ENCODE results near the gene LUM. TPM values are rescaled to one million over a fixed set of nuclear protein-coding genes. Genes with fewer than 3 reads are reported as not detected.

The LUM gene
- total RNA-seq, 1 donor from 2014 or later, result 33.9 TPM

DNA sequence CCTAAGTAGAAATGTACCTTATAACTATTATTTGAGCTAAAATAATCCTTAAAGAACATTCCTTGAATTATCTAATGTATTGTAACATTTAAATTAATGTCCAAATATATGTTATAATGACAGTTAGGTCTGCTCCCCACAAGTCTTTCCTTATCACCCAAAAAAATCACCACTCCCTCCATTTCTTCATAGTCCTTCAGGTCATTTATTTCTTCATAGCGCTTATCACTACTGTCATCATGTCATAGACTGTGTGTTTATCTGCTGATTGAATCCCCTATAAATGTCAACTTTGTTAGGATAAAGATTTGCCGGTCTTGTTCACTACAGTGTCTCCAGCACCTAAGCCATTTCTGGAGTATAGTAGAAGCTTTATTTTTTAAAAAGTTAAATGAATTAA, 12.0 kb downstream of the LUM start:
- H3K9me3 Mint-ChIP-seq, result peaks cover 2% of the 10 kb centered on the region
- DNase-seq (ENCODE audit: low read depth, low spot score), result no peak
- no peak overlapping the region for H3K27ac Mint-ChIP-seq (ENCODE audit: unreplicated experiment)
- H3K4me1 Mint-ChIP-seq, result no peaks in the 10 kb centered on the region
- TF ChIP-seq, protein P1, sequence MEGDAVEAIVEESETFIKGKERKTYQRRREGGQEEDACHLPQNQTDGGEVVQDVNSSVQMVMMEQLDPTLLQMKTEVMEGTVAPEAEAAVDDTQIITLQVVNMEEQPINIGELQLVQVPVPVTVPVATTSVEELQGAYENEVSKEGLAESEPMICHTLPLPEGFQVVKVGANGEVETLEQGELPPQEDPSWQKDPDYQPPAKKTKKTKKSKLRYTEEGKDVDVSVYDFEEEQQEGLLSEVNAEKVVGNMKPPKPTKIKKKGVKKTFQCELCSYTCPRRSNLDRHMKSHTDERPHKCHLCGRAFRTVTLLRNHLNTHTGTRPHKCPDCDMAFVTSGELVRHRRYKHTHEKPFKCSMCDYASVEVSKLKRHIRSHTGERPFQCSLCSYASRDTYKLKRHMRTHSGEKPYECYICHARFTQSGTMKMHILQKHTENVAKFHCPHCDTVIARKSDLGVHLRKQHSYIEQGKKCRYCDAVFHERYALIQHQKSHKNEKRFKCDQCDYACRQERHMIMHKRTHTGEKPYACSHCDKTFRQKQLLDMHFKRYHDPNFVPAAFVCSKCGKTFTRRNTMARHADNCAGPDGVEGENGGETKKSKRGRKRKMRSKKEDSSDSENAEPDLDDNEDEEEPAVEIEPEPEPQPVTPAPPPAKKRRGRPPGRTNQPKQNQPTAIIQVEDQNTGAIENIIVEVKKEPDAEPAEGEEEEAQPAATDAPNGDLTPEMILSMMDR (conservative IDR thresholded peaks at IDR 0.05), result no peak
- no peak overlapping the region for H3K4me3 Mint-ChIP-seq
- H3K27me3 Mint-ChIP-seq (ENCODE audit: low read depth), result no peaks in the 10 kb centered on the region
- no peaks in the 10 kb centered on the region for H3K36me3 Mint-ChIP-seq (ENCODE audit: low read depth)

DNA sequence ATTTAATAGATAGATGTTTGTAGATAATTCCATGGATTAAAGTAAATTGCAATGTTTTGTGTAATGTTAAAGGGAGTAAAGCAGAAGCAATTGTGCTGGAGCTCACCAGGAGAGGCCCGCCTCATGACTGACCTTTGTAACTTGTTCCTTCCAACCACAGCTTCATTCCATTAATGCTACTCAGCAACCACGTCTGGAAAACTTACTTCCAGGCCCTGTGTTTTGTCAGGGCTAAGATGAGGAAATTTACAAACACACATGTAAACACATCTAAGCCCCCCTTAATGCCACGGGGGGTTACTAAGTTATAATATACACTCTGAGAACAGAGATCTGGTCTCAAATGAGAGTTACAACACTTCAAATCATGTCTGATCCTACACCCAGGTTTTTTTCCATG, 12.4 kb downstream of the LUM start:
- TF ChIP-seq, protein P1 (conservative IDR thresholded peaks at IDR 0.05), result no peak
- H3K9me3 Mint-ChIP-seq, result peaks cover 4% of the 10 kb centered on the region
- H3K27me3 Mint-ChIP-seq (ENCODE audit: low read depth), result no peaks in the 10 kb centered on the region
- no peaks in the 10 kb centered on the region for H3K36me3 Mint-ChIP-seq (ENCODE audit: low read depth)
- H3K27ac Mint-ChIP-seq (ENCODE audit: unreplicated experiment), result no peak overlapping the region
- no peaks in the 10 kb centered on the region for H3K4me1 Mint-ChIP-seq
- no peak overlapping the region for H3K4me3 Mint-ChIP-seq
- no peak for DNase-seq (ENCODE audit: low read depth, low spot score)

DNA sequence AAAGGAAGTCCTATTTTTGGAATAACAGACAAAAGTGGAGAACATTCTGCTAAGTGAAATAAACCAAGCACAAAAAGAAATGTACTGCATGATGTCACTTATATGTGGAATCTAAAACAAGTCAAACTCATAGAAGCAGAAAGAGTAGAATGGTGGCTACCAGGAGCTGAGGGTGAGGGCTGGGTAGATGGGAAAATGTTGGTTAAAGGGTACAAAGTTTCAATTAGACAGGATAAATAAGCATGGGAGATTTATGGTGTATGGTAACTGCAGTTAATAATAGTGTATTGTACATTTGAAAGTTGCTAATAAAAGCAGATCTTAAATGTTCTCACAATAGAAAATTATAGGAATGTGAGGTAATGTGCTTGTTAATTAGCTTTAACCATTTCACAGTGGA, 12.8 kb downstream of the LUM start:
- TF ChIP-seq, protein P1 (conservative IDR thresholded peaks at IDR 0.05), result no peak
- DNase-seq (ENCODE audit: low read depth, low spot score), result no peak
- Mint-ChIP-seq H3K36me3 (ENCODE audit: low read depth) (no peaks in the 10 kb centered on the region), H3K4me3 (no peak overlapping the region), H3K9me3 (peaks cover 4% of the 10 kb centered on the region), H3K27ac (ENCODE audit: unreplicated experiment) (no peak overlapping the region), H3K27me3 (ENCODE audit: low read depth) (no peaks in the 10 kb centered on the region), H3K4me1 (no peaks in the 10 kb centered on the region)

DNA sequence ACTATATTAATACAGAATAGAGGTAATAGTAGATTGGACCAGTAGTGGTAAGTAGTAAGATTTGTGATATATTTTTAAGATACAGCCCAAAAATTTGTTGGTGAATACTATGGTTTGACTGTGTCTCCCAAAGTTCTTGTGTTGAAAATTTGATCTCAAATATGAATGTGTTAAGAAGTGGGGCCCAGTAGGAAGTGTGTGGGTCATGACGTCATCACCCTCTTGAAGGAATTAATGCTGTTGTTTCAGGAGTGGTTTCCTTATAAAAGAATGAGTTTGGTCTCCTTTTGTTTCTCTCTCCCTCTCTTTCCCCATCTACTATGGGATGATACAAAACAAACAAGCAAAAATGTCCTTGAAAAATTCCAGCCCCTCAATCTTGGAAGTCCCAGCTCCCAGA, 16.3 kb downstream of the LUM start:
- peaks cover 6% of the 10 kb centered on the region for H3K9me3 Mint-ChIP-seq
- H3K4me1 Mint-ChIP-seq, result no peaks in the 10 kb centered on the region
- TF ChIP-seq, protein P1 (conservative IDR thresholded peaks at IDR 0.05), result no peak
- H3K4me3 Mint-ChIP-seq, result no peak overlapping the region
- H3K27me3 Mint-ChIP-seq (ENCODE audit: low read depth), result no peaks in the 10 kb centered on the region
- H3K27ac Mint-ChIP-seq (ENCODE audit: unreplicated experiment), result no peak overlapping the region
- H3K36me3 Mint-ChIP-seq (ENCODE audit: low read depth), result peaks cover 4% of the 10 kb centered on the region
- DNase-seq (ENCODE audit: low read depth, low spot score), result no peak

DNA sequence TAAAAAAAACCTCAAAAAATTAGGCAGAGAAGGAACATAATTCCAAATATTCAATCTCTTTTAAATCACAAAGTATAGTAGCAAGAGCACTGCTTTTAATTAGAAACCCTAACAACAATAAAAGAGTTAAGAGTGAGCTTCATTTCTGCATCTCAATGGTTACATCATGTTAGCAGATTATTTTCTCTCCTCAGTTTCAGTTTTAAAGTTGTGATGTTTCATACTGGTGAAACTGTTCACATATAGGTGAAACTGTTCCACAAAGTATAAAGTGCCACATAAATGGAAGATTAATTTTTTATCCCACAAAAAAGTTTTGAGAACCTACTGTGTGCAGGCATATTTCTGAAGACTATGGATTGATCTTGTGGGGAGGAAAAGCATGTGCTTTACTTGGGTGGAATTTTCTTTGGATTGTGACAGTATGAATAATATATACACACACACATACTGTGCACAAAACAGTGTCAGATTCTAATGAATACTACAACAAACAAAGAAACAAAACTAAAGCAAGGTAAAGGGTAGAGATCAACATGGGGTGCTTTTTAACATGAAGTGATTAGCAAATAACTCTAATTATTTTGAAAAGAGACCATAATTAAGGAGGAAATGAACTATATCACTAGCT, 17.1 kb downstream of the LUM start:
- no peak for DNase-seq (ENCODE audit: low read depth, low spot score)
- TF ChIP-seq, protein P1 (conservative IDR thresholded peaks at IDR 0.05), result no peak
- peaks cover 7% of the 10 kb centered on the region for H3K36me3 Mint-ChIP-seq (ENCODE audit: low read depth)
- no peak overlapping the region for H3K4me3 Mint-ChIP-seq
- no peaks in the 10 kb centered on the region for H3K4me1 Mint-ChIP-seq
- H3K27ac Mint-ChIP-seq (ENCODE audit: unreplicated experiment), result no peak overlapping the region
- no peaks in the 10 kb centered on the region for H3K27me3 Mint-ChIP-seq (ENCODE audit: low read depth)
- H3K9me3 Mint-ChIP-seq, result peaks cover 11% of the 10 kb centered on the region
